GM12874 (cell line): ENCODE results near the gene PCDHGA7.
A peak's percentile ranks its signal among the peaks of the same experiment; 100 is the strongest.

ENCODE experiments used
- TF ChIP-seq, protein P1 (sequence below): IDR thresholded peaks from 2 replicates; pipeline ENCODE4 v1.5.1; 2011; ENCODE audit warnings: low read depth, mild to moderate bottlenecking, control low read depth, low read length, moderate library complexity; ENCODE audit not compliant: insufficient read depth

Gene PCDHGA7

DNA sequence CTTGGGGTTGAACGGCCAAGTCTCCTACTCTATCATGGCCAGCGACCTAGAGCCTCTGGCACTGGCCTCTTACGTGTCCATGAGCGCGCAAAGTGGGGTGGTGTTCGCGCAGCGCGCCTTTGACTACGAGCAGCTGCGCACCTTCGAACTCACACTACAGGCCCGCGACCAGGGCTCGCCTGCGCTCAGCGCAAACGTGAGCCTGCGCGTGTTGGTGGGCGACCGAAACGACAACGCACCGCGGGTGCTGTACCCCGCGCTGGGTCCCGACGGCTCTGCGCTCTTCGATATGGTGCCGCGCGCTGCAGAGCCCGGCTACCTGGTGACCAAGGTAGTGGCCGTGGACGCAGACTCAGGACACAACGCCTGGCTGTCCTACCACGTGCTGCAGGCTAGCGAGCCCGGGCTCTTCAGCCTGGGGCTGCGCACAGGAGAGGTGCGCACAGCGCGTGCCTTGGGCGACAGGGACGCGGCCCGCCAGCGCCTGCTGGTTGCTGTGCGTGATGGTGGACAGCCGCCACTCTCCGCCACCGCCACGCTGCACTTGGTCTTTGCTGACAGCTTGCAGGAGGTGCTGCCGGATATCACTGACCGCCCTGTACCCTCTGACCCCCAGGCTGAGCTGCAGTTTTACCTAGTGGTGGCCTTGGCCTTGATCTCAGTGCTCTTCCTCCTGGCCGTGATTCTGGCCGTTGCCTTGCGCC lies 17.2 kb downstream of the PCDHGA7 start:
- TF ChIP-seq, protein P1, sequence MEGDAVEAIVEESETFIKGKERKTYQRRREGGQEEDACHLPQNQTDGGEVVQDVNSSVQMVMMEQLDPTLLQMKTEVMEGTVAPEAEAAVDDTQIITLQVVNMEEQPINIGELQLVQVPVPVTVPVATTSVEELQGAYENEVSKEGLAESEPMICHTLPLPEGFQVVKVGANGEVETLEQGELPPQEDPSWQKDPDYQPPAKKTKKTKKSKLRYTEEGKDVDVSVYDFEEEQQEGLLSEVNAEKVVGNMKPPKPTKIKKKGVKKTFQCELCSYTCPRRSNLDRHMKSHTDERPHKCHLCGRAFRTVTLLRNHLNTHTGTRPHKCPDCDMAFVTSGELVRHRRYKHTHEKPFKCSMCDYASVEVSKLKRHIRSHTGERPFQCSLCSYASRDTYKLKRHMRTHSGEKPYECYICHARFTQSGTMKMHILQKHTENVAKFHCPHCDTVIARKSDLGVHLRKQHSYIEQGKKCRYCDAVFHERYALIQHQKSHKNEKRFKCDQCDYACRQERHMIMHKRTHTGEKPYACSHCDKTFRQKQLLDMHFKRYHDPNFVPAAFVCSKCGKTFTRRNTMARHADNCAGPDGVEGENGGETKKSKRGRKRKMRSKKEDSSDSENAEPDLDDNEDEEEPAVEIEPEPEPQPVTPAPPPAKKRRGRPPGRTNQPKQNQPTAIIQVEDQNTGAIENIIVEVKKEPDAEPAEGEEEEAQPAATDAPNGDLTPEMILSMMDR: no peak

DNA sequence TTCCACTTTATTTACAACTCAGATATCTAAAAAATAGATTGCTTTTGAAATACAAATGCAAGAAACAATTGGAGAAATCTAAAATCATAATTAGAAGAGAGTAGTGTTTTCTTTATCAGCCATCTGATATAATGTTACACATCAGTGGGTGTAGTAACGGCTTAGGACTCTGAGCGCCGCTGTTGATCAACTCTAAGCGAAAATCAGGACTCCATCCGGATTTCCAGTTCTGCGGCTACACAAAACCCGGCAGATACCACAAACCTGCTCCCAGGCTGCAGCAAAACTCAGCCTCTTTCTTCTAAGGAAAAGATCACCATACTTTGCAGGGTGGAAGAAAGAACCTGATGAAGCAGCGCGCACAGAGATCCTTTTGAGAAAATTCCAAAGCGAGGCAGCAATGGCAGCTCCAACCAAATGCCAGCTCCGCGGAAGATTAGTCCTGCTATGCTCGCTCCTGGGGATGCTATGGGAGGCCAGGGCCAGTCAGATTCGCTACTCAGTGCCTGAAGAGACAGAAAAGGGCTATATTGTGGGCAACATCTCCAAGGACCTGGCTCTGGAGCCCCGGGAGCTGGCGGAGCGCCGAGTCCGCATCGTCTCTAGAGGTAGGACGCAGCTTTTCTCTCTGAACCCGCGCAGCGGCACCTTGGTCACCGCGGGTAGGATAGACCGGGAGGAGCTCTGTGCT lies 20.2 kb downstream of the PCDHGA7 start, which contains the start of gene PCDHGA9:
Gene PCDHGA9 (plus strand): TSS at position 226 of the 691 bp plus-strand sequence. CDS start 175 bp downstream, at position 401.
- TF ChIP-seq, protein P1: no peak

DNA sequence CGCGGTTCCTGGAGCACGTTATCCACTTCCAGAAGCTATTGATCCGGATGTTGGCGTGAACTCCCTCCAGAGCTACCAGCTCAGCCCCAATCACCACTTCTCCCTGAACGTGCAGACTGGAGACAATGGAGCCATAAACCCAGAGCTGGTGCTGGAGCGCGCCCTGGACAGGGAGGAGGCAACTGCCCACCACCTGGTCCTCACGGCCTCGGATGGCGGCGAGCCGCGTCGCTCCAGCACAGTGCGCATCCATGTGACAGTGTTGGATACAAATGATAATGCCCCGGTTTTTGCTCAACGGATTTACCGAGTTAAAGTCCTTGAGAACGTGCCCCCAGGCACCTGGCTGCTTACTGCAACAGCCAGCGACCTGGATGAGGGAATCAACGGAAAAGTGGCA lies 20.8 kb downstream of the PCDHGA7 start:
- TF ChIP-seq, protein P1: no peak

DNA sequence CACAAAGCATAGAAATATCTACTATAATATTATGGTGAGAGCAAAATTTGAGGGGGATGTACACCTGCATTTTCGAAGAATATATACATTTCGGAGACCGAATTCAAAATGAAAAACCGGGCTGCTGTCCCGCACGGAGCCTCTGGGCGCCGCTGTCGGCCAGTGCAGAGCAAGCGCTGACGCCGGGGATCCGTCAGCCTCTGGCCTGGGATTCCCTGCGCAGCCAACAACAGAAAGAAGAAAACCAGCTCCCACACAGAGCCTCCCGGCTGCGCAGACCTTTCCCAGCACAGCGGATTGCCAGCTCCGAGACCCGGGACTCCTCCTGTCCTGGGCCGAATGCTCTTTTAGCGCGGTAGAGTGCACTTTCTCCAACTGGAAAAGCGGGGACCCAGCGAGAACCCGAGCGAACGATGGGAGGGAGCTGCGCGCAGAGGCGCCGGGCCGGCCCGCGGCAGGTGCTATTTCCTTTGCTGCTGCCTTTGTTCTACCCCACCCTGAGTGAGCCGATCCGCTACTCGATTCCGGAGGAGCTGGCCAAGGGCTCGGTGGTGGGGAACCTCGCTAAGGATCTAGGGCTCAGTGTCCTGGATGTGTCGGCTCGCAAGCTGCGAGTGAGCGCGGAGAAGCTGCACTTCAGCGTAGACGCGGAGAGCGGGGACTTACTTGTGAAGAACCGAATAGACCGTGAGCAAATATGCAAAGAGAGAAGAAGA lies 25.4 kb downstream of the PCDHGA7 start, which contains the start of gene PCDHGB6:
Gene PCDHGB6 (plus strand): TSS at position 232 of the 716 bp plus-strand sequence. CDS start 182 bp downstream, at position 414.
- TF ChIP-seq, protein P1: peak; percentile 78

DNA sequence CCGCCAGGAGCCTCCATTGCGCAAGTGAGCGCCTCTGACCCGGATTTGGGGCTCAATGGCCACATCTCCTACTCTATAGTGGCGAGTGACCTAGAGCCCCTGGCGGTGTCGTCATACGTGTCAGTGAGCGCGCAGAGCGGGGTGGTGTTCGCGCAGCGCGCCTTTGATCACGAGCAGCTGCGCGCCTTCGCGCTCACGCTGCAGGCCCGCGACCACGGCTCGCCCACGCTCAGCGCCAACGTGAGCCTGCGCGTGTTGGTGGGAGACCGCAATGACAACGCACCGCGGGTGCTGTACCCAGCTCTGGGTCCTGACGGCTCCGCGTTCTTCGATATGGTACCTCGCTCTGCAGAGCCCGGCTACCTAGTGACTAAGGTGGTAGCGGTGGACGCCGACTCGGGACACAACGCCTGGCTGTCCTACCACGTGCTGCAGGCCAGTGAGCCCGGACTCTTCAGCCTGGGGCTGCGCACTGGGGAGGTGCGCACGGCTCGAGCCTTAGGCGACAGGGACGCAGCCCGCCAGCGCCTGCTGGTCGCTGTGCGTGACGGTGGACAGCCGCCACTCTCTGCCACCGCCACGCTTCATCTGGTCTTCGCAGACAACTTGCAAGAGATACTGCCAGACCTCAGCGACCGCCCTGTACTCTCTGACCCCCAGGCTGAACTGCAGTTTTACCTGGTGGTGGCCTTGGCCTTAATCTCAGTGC lies 27.2 kb downstream of the PCDHGA7 start:
- TF ChIP-seq, protein P1: no peak

DNA sequence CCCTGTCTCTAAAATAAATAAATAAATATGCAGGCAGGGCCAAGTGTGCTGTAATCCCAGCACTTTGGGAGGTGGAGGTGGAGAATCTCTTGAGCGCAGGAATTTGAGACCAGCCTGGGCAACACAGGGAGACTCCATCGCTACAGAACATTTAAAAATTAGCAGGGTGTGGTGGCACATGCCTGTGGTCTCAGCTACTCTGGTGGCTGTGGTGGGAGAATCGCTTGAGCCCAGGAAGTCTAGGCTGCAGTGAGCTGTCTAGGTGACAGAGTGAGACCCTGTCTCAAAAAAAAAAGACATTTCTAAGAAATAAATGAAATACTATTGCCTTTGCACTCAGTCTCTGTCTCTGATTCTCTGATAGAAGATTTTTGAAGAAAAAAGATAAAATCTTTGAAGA lies 29.0 kb downstream of the PCDHGA7 start:
- TF ChIP-seq, protein P1: no peak
